ENCODE data around the gene HMGN4. TPM values are rescaled to one million over a fixed set of nuclear protein-coding genes. Genes with fewer than 3 reads are reported as not detected.
A peak's percentile ranks its signal among the peaks of the same experiment; 100 is the strongest.

HMGN4 gene
- total RNA-seq, 1 experiment from 2014 or later, result 54.8 TPM

DNA sequence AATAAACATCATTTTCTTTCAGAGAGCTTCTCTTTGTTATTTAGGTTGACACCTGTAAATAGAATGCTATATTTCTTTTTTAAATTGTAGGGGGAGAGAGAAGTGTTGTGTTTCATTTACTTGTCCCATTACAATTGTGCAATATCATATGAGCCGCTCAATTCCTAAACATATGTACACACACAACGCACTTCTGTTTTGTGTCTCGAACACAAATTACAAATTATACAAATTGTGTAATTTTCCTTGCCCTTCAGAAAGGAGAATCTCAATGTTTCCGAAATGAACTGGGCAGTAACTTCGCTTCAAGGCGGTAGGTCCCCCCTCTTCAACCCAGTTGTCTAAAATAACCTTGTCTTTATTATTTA is 55.9 kb downstream of the HMGN4 start:
- H3K36me3 ChIP-seq (ENCODE audit: low read depth, low read length), result peaks cover 8% of the 10 kb centered on the region
- POLR2A ChIA-PET (ENCODE audit: unreplicated experiment), result no interaction called here
- H3K4me3 ChIP-seq (ENCODE audit: low read length), result no peak overlapping the region
- ATAC-seq (no peak), DNase-seq (no peak)
- peaks cover 10% of the 10 kb centered on the region; the same call in 1 of the 2 replicates for H3K4me1 ChIP-seq (ENCODE audit: insufficient read depth, low read length)
- BruUV-seq (replicated peaks), result no TSS peak
- H4K20me1 ChIP-seq (ENCODE audit: low read length), result no peaks in the 10 kb centered on the region
- H3F3A ChIP-seq (ENCODE audit: low read length, unreplicated experiment), result peaks cover 5% of the 10 kb centered on the region
- intact Hi-C loops (cut with micrococcal nuclease), result loop anchor here (2.0 kb wide), 1 partner anchor 253 kb away; no protein-coding TSS in a partner anchor
- H3K9ac ChIP-seq (ENCODE audit: low read length), result no peak overlapping the region
- H3K27ac ChIP-seq (ENCODE audit: low read length), result no peak overlapping the region
- CTCF ChIA-PET, result no interaction called here
- H3K9me3 ChIP-seq (ENCODE audit: low read length), result no peaks in the 10 kb centered on the region
- TF ChIP-seq, protein P1, sequence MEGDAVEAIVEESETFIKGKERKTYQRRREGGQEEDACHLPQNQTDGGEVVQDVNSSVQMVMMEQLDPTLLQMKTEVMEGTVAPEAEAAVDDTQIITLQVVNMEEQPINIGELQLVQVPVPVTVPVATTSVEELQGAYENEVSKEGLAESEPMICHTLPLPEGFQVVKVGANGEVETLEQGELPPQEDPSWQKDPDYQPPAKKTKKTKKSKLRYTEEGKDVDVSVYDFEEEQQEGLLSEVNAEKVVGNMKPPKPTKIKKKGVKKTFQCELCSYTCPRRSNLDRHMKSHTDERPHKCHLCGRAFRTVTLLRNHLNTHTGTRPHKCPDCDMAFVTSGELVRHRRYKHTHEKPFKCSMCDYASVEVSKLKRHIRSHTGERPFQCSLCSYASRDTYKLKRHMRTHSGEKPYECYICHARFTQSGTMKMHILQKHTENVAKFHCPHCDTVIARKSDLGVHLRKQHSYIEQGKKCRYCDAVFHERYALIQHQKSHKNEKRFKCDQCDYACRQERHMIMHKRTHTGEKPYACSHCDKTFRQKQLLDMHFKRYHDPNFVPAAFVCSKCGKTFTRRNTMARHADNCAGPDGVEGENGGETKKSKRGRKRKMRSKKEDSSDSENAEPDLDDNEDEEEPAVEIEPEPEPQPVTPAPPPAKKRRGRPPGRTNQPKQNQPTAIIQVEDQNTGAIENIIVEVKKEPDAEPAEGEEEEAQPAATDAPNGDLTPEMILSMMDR (conservative IDR thresholded peaks at IDR 0.05; ENCODE audit: low read depth, low read length), result no peak
- no peak for TF ChIP-seq EZH2phosphoT487 (IDR thresholded peaks at IDR 0.05; ENCODE audit: borderline replicate concordance, low read length)
- TF ChIP-seq EZH2 (IDR thresholded peaks at IDR 0.05; ENCODE audit: low read length, unreplicated experiment), result no peak
- no peak overlapping the region for H3K4me2 ChIP-seq (ENCODE audit: low read length)
- H3K27me3 ChIP-seq (ENCODE audit: low read length), result no peaks in the 10 kb centered on the region
- H3K79me2 ChIP-seq (ENCODE audit: low read length), result peaks cover 21% of the 10 kb centered on the region
- H2AFZ ChIP-seq (ENCODE audit: low read length), result no peak overlapping the region
- no peaks in the 10 kb centered on the region for H3K9me2 ChIP-seq (replicated peaks; ENCODE audit: low read length)

DNA sequence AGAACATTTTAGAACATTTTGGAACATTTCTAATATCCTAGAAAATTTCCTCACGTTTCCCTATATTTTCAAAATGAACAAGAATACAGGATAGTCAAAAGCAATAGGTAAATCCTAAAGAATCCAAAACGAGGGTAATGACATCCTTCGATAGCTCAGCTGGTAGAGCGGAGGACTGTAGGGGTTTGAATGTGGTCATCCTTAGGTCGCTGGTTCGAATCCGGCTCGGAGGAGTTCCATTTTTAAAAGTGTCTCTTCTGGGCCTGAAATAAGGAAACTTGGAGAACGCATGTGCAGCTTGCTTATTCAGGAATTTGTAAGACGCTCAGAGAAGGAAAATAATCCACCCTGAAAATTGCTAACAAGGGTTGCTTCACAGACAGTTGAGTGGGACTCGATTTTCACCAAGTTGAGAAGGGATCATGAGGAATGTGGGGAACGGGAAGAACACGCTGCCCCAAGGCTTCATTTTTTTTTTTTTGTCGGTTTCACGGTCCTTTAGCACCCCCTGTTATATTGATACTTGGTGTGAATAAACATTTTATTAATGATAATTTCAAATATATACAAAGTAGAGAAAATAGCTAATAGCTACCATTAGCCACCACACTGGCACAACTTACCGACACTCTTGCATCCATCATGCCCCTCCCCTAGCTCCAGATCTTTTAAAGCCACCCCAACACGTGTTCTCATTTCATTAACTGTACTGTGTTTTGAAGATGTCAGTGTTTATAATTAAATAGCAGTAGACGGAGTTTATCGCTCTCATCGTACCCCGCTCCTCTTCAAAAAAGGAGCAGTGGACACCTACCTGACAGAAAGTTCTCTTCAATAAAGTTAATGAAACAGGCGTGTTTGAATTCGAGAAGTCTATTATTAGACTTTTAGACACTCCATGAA is 56.8 kb downstream of the HMGN4 start:
- Histone ChIP-seq H3F3A (ENCODE audit: low read length, unreplicated experiment) (peaks cover 5% of the 10 kb centered on the region), H3K27ac (ENCODE audit: low read length) (no peak overlapping the region), H3K9ac (ENCODE audit: low read length) (no peak overlapping the region; the same call in 1 of the 2 replicates), H3K36me3 (ENCODE audit: low read depth, low read length) (peaks cover 12% of the 10 kb centered on the region), H3K9me2 (replicated peaks; ENCODE audit: low read length) (no peaks in the 10 kb centered on the region), H3K4me2 (ENCODE audit: low read length) (peak overlapping the region; percentile 96), H3K4me3 (ENCODE audit: low read length) (peak overlapping the region; percentile 99), H3K79me2 (ENCODE audit: low read length) (peaks cover 21% of the 10 kb centered on the region), H3K9me3 (ENCODE audit: low read length) (no peaks in the 10 kb centered on the region), H4K20me1 (ENCODE audit: low read length) (no peaks in the 10 kb centered on the region), H3K4me1 (ENCODE audit: insufficient read depth, low read length) (peaks cover 10% of the 10 kb centered on the region; the same call in 1 of the 2 replicates), H2AFZ (ENCODE audit: low read length) (peak overlapping the region; percentile 80), H3K27me3 (ENCODE audit: low read length) (no peaks in the 10 kb centered on the region)
- no peak for TF ChIP-seq EZH2 (IDR thresholded peaks at IDR 0.05; ENCODE audit: low read length, unreplicated experiment)
- TF ChIP-seq, protein P1 (conservative IDR thresholded peaks at IDR 0.05; ENCODE audit: low read depth, low read length), result no peak
- POLR2A ChIA-PET (ENCODE audit: unreplicated experiment), result no interaction called here
- CTCF ChIA-PET, result interaction anchor here (0.5 to 1.5 kb wide), 8 partner anchors 11 to 419 kb away, joined by 3 to 8 read pairs (median 4); no protein-coding TSS in a partner anchor
- no peak for ATAC-seq
- intact Hi-C loops (cut with micrococcal nuclease), result loop anchor here (2.0 to 5.0 kb wide), 2 partner anchors 254 to 537 kb away; a partner anchor contains a TSS
- DNase-seq, result peak; percentile 17
- no TSS peak for BruUV-seq (replicated peaks)
